ENCODE data around the gene MNAT1. TPM values are rescaled to one million over a fixed set of nuclear protein-coding genes. Genes with fewer than 3 reads are reported as not detected.

The MNAT1 gene
- total and polyA plus RNA-seq, 12 donors, result 13.9 to 35.3 (median 27.2) TPM

DNA sequence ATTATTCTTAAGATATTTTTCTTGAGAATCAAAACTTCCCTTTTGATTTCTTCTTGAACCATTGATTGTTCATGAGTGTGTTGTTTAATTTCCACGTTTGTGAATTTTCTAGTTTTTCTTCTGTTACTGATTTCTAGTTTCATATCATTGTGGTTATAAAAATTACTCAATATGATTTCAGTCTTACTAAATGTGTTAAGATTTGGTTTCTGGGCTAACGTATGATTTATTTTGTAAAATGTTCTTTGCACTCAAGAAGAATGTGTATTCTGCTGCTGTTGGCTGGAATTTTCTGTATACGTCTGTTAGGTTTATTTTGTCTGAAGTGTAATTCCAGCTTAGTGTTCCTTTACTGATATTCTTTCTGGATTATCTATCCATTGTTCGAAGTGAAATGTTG lies 221.6 kb downstream of the MNAT1 start:
- Histone ChIP-seq H3K9me3 (peaks cover 0 to 61% (median 41%) of the 10 kb centered on the region in 11 donors), H3K4me1 (peaks cover 0 to 9% (median 0%) of the 10 kb centered on the region in 9 donors), H3K27ac (no peak overlapping the region), H3K4me3 (no peak overlapping the region), H3K36me3 (peaks cover 0 to 8% (median 0%) of the 10 kb centered on the region in 9 donors), H3K27me3 (no peaks in the 10 kb centered on the region)
- intact Hi-C loops (cut with DNase I), result loop anchor here in 1 of 10 donors (10.0 kb wide), 1 partner anchor 91 kb away; no protein-coding TSS in a partner anchor
- DNase-seq (no peak), ATAC-seq (no peak)
- 94 to 99% methylated on average over 4 of the region's 4 CpGs for WGBS, 2 donors
- no peak for TF ChIP-seq CTCF (IDR thresholded peaks at IDR 0.05)

DNA sequence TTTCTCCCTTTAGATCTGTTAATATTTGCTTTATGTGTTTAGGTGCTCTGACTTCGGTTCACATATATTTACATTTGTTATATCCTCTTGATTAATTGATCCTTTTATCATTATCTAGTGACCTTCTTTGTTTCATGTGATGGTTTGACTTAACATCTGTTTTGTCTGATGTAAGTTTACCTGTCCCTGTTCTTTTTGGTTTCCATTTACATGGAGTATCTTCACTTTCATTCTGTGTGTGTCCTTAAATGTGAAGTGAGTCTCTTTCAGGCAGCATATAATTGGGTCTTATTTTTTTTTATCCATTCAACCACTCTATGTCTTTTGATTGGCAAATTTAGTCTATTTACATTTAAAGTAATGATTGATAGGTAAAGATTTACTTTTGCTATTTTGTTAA lies 222.1 kb downstream of the MNAT1 start:
- TF ChIP-seq CTCF (IDR thresholded peaks at IDR 0.05), result no peak
- peaks cover 0 to 61% (median 41%) of the 10 kb centered on the region in 11 donors for H3K9me3 ChIP-seq
- 99 to 100% methylated on average over 1 of the region's 1 CpG for WGBS, 2 donors
- peaks cover 0 to 8% (median 0%) of the 10 kb centered on the region in 9 donors for H3K36me3 ChIP-seq
- no peak for ATAC-seq
- no peak overlapping the region for H3K4me3 ChIP-seq
- H3K4me1 ChIP-seq, result peaks cover 0 to 5% (median 0%) of the 10 kb centered on the region in 9 donors
- no peaks in the 10 kb centered on the region for H3K27me3 ChIP-seq
- intact Hi-C loops (cut with DNase I), result loop anchor here in 1 of 10 donors (10.0 kb wide), 1 partner anchor 92 kb away; no protein-coding TSS in a partner anchor
- no peak for DNase-seq
- H3K27ac ChIP-seq, result no peak overlapping the region

- DNase-seq (no peak), ATAC-seq (no peak)
- no peak overlapping the region for H3K4me3 ChIP-seq
- H3K27me3 ChIP-seq, result no peaks in the 10 kb centered on the region
- H3K27ac ChIP-seq, result no peak overlapping the region
- no peaks in the 10 kb centered on the region for H3K4me1 ChIP-seq
- TF ChIP-seq CTCF (IDR thresholded peaks at IDR 0.05), result no peak
- H3K9me3 ChIP-seq, result peaks cover 0 to 61% (median 41%) of the 10 kb centered on the region in 11 donors
- intact Hi-C loops (cut with DNase I), result loop anchor here in 1 of 10 donors (10.0 kb wide), 1 partner anchor 93 kb away; no protein-coding TSS in a partner anchor
- peaks cover 0 to 8% (median 0%) of the 10 kb centered on the region in 9 donors for H3K36me3 ChIP-seq
Measured at GRCh38 chr14:60958146-60958545, 223.6 kb downstream of the MNAT1 start.

GRCh38 chr14:60963761-60964160 lies 229.2 kb downstream of the MNAT1 start:
- Histone ChIP-seq H3K4me1 (no peaks in the 10 kb centered on the region), H3K36me3 (no peaks in the 10 kb centered on the region), H3K27ac (no peak overlapping the region), H3K27me3 (no peaks in the 10 kb centered on the region), H3K4me3 (no peak overlapping the region), H3K9me3 (peaks cover 0 to 12% (median 4%) of the 10 kb centered on the region in 11 donors)
- 63% methylated on average over 2 of the region's 2 CpGs for WGBS, 2 donors
- DNase-seq (no peak), ATAC-seq (no peak)
- TF ChIP-seq CTCF (IDR thresholded peaks at IDR 0.05), result no peak
- intact Hi-C loops (cut with DNase I), result no loop called here

All from heart right ventricle (tissue), 16 donors.